ENCODE measurements around the gene OR2A7.
"Not testable (repeated sequence)": the region's sequence is repeated elsewhere in the genome, so short reads cannot be mapped to it uniquely, and the experiment has no call there.

The OR2A7 gene

DNA sequence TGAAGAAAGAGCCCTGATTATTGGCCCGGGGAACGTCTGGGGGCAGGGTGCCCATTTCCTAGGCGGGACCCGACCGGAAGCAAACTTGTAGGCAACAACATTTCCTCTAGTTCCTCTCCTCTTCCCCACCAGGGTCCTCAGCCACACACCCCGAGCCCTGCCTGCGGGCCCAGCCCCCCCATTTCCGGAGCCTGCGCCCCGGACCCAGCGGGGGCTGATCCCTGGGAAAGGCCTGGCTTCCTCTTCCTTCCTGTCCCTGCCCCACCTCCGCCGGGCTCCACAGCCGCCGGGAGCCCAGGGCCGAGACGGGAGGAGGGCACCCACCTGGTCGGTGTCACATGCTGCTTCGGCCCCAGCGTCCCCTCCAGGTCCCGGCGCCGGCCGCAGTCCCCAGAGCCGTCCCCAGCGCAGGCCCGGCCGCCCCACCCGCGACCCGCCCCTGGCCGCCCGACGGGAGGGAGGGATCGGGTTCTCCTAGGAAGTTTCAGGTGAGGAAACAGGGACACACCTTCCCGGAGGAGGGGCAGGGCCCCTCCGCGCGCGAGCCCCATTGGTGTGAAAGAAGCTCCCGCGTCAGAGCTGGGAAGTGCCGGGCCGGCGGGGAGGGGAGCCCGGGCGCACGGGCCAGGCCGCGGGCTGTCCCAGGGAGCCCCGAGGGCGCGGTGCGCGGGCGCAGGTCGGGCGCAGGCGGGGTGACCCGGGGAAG lies 29.4 kb upstream of the OR2A7 start:
- H3K36me3 ChIP-seq (replicated peaks; ENCODE audit: insufficient read depth, low read length); DNase-seq; H2AFZ ChIP-seq (ENCODE audit: low read length); H3K9me3 ChIP-seq (replicated peaks; ENCODE audit: insufficient read depth, low read length); H4K20me1 ChIP-seq (ENCODE audit: insufficient read depth, low read length); H3K4me2 ChIP-seq (ENCODE audit: low read depth, low read length); H3K9ac ChIP-seq (ENCODE audit: low read length); H3K4me1 ChIP-seq (ENCODE audit: low read length); H3F3A ChIP-seq (ENCODE audit: insufficient read depth, low read length); H3K27ac ChIP-seq (ENCODE audit: low read length); H3K4me3 ChIP-seq (ENCODE audit: low read length); H3K27me3 ChIP-seq (replicated peaks; ENCODE audit: insufficient read depth, low read length); H3K79me2 ChIP-seq (ENCODE audit: low read length); H3K9me2 ChIP-seq (replicated peaks; ENCODE audit: insufficient read depth, low read length): not testable (repeated sequence)

DNA sequence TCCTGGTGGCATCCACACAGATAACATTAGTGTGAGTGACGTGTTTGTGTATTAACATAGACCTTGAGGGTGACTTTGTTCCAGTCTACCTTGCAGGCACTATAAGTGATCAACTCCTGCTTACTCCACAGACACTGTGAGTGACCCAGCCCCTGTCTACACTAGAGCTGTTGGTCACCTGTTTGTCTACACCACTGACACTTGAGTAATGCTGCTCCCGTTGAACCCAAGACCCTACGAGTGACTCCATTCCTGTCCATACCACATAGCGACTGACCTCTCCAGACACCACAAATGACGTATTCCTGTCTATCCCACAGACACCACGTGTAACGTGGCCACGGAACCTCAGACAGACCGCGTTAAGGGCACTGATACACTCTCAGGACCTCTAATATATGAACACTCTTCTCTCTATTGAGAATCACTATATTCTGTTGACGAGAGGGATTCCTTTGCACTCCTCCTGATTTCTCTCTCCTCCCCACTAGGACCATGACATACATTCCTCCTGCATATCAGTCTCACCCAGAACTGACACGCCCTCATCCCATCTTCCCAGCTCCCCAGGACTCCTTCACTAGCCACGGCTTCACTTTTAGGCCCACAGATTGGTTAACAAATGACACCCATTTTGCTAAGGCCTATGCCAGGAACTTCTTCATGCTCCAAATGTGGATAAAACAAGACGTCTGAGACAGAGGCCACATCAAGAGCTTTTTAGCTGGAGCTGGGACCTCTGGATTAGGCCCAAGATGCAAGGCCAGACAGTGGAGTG lies 28.0 kb upstream of the OR2A7 start:
- not testable (repeated sequence) for H3K79me2 ChIP-seq (ENCODE audit: low read length); H3K9me2 ChIP-seq (replicated peaks; ENCODE audit: insufficient read depth, low read length); H3K9ac ChIP-seq (ENCODE audit: low read length); DNase-seq; H3K4me1 ChIP-seq (ENCODE audit: low read length); H3K4me2 ChIP-seq (ENCODE audit: low read depth, low read length); H3F3A ChIP-seq (ENCODE audit: insufficient read depth, low read length); H3K27me3 ChIP-seq (replicated peaks; ENCODE audit: insufficient read depth, low read length); H3K4me3 ChIP-seq (ENCODE audit: low read length); H4K20me1 ChIP-seq (ENCODE audit: insufficient read depth, low read length); H3K36me3 ChIP-seq (replicated peaks; ENCODE audit: insufficient read depth, low read length); H2AFZ ChIP-seq (ENCODE audit: low read length); H3K9me3 ChIP-seq (replicated peaks; ENCODE audit: insufficient read depth, low read length); H3K27ac ChIP-seq (ENCODE audit: low read length)

DNA sequence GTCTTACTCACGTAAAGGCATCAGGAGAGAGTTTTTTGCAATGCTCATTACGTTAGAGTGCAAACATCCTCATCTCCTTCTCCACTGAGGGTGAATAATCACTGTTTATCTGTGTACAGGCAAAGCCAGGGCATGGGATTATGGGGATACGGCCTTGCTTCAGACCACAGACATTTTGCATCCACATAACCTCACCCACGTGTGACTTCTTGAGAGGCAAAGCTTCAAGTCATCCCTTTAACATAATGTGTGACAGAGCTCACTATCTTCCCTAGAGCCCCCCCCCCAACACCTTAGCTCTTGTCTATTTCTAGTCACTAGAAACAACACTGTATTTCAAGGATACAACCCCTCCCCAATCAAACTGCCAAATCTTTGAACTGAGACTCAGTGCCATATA lies 27.0 kb upstream of the OR2A7 start:
- DNase-seq; H3K27me3 ChIP-seq (replicated peaks; ENCODE audit: insufficient read depth, low read length); H3K36me3 ChIP-seq (replicated peaks; ENCODE audit: insufficient read depth, low read length); H3K4me2 ChIP-seq (ENCODE audit: low read depth, low read length); H3K4me1 ChIP-seq (ENCODE audit: low read length); H3K27ac ChIP-seq (ENCODE audit: low read length); H3K9me2 ChIP-seq (replicated peaks; ENCODE audit: insufficient read depth, low read length); H3K9ac ChIP-seq (ENCODE audit: low read length); H2AFZ ChIP-seq (ENCODE audit: low read length); H3K4me3 ChIP-seq (ENCODE audit: low read length); H3F3A ChIP-seq (ENCODE audit: insufficient read depth, low read length); H4K20me1 ChIP-seq (ENCODE audit: insufficient read depth, low read length); H3K9me3 ChIP-seq (replicated peaks; ENCODE audit: insufficient read depth, low read length); H3K79me2 ChIP-seq (ENCODE audit: low read length): not testable (repeated sequence)

DNA sequence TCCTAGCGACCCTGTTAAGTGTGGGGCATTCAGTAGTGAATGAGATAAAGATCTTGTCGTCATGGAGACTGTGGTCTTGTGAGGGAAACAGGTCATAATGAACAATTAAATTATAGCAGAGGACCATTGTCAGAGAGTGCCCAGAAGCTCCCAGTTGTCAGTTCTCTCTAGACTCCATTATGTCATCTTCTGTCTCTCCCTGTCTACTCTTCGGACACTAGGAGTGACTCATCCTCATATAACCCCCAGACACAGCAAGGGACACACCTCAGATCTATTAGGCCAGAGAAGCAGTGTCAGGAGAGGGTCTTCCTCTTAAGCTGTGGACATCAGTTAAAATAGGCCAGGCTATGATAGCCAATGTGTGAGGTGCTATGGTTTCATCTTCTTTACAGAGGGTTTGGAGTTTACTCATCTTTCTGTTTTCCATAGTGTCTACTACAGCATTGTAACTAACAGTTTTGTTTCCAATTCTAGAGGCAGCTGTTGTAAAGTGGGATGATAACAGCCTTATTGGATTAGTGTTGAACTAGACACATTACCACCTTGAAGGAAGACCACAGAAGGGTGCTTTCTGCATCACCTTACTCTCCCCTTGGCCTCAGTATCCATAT lies 22.7 kb upstream of the OR2A7 start:
- H3K27ac ChIP-seq (ENCODE audit: low read length); H3K27me3 ChIP-seq (replicated peaks; ENCODE audit: insufficient read depth, low read length); H3K4me1 ChIP-seq (ENCODE audit: low read length); H2AFZ ChIP-seq (ENCODE audit: low read length); H3K9ac ChIP-seq (ENCODE audit: low read length); H3K4me3 ChIP-seq (ENCODE audit: low read length); H3K79me2 ChIP-seq (ENCODE audit: low read length); H3K9me2 ChIP-seq (replicated peaks; ENCODE audit: insufficient read depth, low read length); H3K36me3 ChIP-seq (replicated peaks; ENCODE audit: insufficient read depth, low read length); H3F3A ChIP-seq (ENCODE audit: insufficient read depth, low read length); H3K9me3 ChIP-seq (replicated peaks; ENCODE audit: insufficient read depth, low read length); DNase-seq; H4K20me1 ChIP-seq (ENCODE audit: insufficient read depth, low read length); H3K4me2 ChIP-seq (ENCODE audit: low read depth, low read length): not testable (repeated sequence)

DNA sequence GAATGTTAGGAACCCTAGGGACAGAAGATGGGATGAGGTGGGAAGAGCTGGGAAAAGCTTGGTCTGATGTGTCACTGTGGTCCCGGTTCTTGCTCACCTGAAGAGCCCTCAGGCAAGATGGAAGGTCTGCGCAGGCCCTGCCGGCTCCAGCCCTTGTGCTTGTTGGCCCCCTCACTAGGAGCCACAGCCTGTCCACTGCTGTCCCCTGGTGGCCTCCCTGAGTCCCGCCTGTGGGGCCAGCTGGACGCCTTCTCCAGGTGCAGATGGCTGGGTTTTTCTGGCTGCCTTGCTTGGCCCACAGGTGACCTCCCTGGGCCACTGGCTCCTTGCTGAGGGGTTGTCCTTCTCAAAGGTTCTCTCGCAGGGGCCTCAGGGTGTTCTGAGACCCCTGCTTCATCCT lies 19.1 kb upstream of the OR2A7 start:
- not testable (repeated sequence) for H3K36me3 ChIP-seq (replicated peaks; ENCODE audit: insufficient read depth, low read length); H3K27me3 ChIP-seq (replicated peaks; ENCODE audit: insufficient read depth, low read length); H4K20me1 ChIP-seq (ENCODE audit: insufficient read depth, low read length); H3F3A ChIP-seq (ENCODE audit: insufficient read depth, low read length); H3K9me3 ChIP-seq (replicated peaks; ENCODE audit: insufficient read depth, low read length); H3K9me2 ChIP-seq (replicated peaks; ENCODE audit: insufficient read depth, low read length); H2AFZ ChIP-seq (ENCODE audit: low read length); H3K79me2 ChIP-seq (ENCODE audit: low read length); H3K9ac ChIP-seq (ENCODE audit: low read length); H3K27ac ChIP-seq (ENCODE audit: low read length); H3K4me1 ChIP-seq (ENCODE audit: low read length); H3K4me2 ChIP-seq (ENCODE audit: low read depth, low read length); H3K4me3 ChIP-seq (ENCODE audit: low read length); DNase-seq

DNA sequence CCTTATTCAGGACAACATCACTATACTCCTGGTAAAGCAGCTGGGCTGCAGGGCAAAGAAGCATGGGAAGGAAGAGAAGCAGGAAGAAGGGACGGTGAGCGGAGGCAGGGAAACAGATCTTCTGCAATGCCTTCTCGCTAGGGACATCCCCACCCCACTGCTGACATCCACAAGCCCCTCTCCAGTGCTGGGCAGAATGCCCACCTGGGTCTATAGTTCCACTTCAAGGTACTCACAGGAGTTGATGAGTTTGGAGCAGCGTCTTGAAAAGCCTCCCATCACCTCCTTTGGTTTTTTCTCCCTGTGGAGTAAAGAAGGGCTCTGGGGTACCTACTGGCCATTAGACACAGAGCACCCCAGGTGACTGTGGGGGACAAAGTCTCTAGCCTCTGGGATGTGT lies 17.9 kb upstream of the OR2A7 start:
- H3K4me3 ChIP-seq (ENCODE audit: low read length); H3K36me3 ChIP-seq (replicated peaks; ENCODE audit: insufficient read depth, low read length); H3K27ac ChIP-seq (ENCODE audit: low read length); H3K9me3 ChIP-seq (replicated peaks; ENCODE audit: insufficient read depth, low read length); H3K4me1 ChIP-seq (ENCODE audit: low read length); H3K79me2 ChIP-seq (ENCODE audit: low read length); H4K20me1 ChIP-seq (ENCODE audit: insufficient read depth, low read length); H3K27me3 ChIP-seq (replicated peaks; ENCODE audit: insufficient read depth, low read length); H3K9ac ChIP-seq (ENCODE audit: low read length); H3K9me2 ChIP-seq (replicated peaks; ENCODE audit: insufficient read depth, low read length); DNase-seq; H3F3A ChIP-seq (ENCODE audit: insufficient read depth, low read length); H3K4me2 ChIP-seq (ENCODE audit: low read depth, low read length); H2AFZ ChIP-seq (ENCODE audit: low read length): not testable (repeated sequence)

DNA sequence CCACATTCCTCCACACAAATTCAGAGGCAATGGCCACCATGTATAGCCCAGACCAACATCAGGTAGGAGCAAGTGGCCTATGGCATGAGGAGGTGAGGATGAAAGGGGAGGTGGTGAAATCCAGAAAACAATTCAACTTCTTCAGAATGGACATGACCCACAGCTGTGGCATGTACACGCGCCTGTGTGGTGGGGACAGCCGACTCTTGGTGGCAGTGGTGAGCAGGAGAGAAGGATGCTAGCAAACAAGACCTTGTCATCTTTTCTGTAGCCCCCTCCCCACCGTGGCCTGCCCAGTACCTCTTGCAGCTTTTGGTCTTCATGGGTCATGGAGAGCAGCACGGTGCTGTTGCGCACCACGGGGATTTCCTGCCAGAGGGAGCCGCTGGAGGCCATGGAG lies 17.4 kb upstream of the OR2A7 start:
- H3K9me3 ChIP-seq (replicated peaks; ENCODE audit: insufficient read depth, low read length); H3K4me3 ChIP-seq (ENCODE audit: low read length); H4K20me1 ChIP-seq (ENCODE audit: insufficient read depth, low read length); H3K79me2 ChIP-seq (ENCODE audit: low read length); H3K9me2 ChIP-seq (replicated peaks; ENCODE audit: insufficient read depth, low read length); H3K36me3 ChIP-seq (replicated peaks; ENCODE audit: insufficient read depth, low read length); H3K27me3 ChIP-seq (replicated peaks; ENCODE audit: insufficient read depth, low read length); H3K4me2 ChIP-seq (ENCODE audit: low read depth, low read length); H3F3A ChIP-seq (ENCODE audit: insufficient read depth, low read length); DNase-seq; H3K9ac ChIP-seq (ENCODE audit: low read length); H3K27ac ChIP-seq (ENCODE audit: low read length); H2AFZ ChIP-seq (ENCODE audit: low read length); H3K4me1 ChIP-seq (ENCODE audit: low read length): not testable (repeated sequence)

DNA sequence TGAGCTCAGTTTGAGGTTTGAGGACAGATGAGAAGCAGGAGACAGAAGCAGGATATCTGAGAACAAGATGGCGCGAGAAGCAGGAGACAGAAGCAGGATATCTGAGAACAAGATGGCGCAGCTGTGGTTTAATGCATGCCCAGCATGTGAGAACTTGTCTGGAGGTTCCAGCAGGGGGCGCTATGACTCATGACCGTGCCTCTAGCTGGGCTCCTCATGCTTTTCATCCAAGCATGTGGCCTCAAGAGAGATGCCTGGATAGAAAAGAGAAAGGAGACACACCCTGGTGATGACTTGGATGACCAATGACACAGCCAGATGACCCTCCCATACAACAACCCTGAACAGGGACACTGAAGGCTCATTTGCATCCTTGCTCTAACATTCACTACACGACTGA lies 15.4 kb upstream of the OR2A7 start:
- not testable (repeated sequence) for H2AFZ ChIP-seq (ENCODE audit: low read length); H3K9me3 ChIP-seq (replicated peaks; ENCODE audit: insufficient read depth, low read length); H3K27me3 ChIP-seq (replicated peaks; ENCODE audit: insufficient read depth, low read length); H3K4me2 ChIP-seq (ENCODE audit: low read depth, low read length); H3K27ac ChIP-seq (ENCODE audit: low read length); H3K79me2 ChIP-seq (ENCODE audit: low read length); H3K4me3 ChIP-seq (ENCODE audit: low read length); H3K36me3 ChIP-seq (replicated peaks; ENCODE audit: insufficient read depth, low read length); H4K20me1 ChIP-seq (ENCODE audit: insufficient read depth, low read length); H3K4me1 ChIP-seq (ENCODE audit: low read length); H3F3A ChIP-seq (ENCODE audit: insufficient read depth, low read length); DNase-seq; H3K9ac ChIP-seq (ENCODE audit: low read length); H3K9me2 ChIP-seq (replicated peaks; ENCODE audit: insufficient read depth, low read length)
